Neural cell (in vitro differentiated cells): ENCODE measurements around the gene POMGNT2. TPM values are rescaled to one million over a fixed set of nuclear protein-coding genes. Genes with fewer than 3 reads are reported as not detected.

ENCODE experiments used
- H2AFZ ChIP-seq: fragments of 200-600, 300-800 bp; sonication (generic), shearing (Covaris generic); 2 replicates; pipeline ENCODE4 v1.6.0; 2014; ENCODE audit warnings: low read depth, mild to moderate bottlenecking, antibody characterized with exemption, low read length, moderate library complexity
- H3F3A ChIP-seq: fragments of 200-600 bp; shearing (Covaris generic); 2 replicates; pipeline ENCODE4 v1.6.1; 2016; ENCODE audit warnings: mild to moderate bottlenecking, moderate library complexity, mixed read lengths, antibody characterized with exemption, low read length; ENCODE audit not compliant: insufficient read depth, poor library complexity, severe bottlenecking
- H3K27ac ChIP-seq: fragments of 200-600, 300-800 bp; sonication (generic), shearing (Covaris generic); 2 replicates; pipeline ENCODE4 v1.5.1; 2014; ENCODE audit warnings: mild to moderate bottlenecking, low read length, moderate library complexity
- H3K27me3 ChIP-seq: fragments of 300-800, 200-600 bp; sonication (generic), shearing (Covaris generic); 2 replicates; pipeline ENCODE4 v1.6.0; 2014; ENCODE audit warnings: mild to moderate bottlenecking, low read depth, low read length, moderate library complexity; ENCODE audit not compliant: insufficient read depth
- H3K36me3 ChIP-seq: fragments of 300-800, 200-600 bp; sonication (generic), shearing (Covaris generic); 2 replicates; pipeline ENCODE4 v1.5.1; 2014; ENCODE audit warnings: mild to moderate bottlenecking, antibody characterized with exemption, low read length, moderate library complexity; ENCODE audit not compliant: insufficient read depth
- H3K4me2 ChIP-seq: fragments of 300-800, 200-600 bp; sonication (generic), shearing (Covaris generic); 2 replicates; pipeline ENCODE4 v1.6.0; 2014; ENCODE audit warnings: mild to moderate bottlenecking, low read length
- H3K4me3 ChIP-seq: fragments of 300-800, 200-600 bp; sonication (generic), shearing (Covaris generic); 2 replicates; pipeline ENCODE4 v1.5.1; 2014; ENCODE audit warnings: mild to moderate bottlenecking, low read length, moderate library complexity
- H3K79me2 ChIP-seq: fragments of 200-600 bp; shearing (Covaris generic); replicated peaks from 2 replicates; pipeline ENCODE4 v1.6.0; 2014; ENCODE audit warnings: mild to moderate bottlenecking, low read length, moderate library complexity; ENCODE audit not compliant: insufficient read depth
- H3K9ac ChIP-seq: fragments of 300-800, 200-600 bp; sonication (generic), shearing (Covaris generic); 2 replicates; pipeline ENCODE4 v1.6.1; 2016; ENCODE audit warnings: mild to moderate bottlenecking, low read length, mixed read lengths
- H3K9me2 ChIP-seq: fragments of 200-600 bp; shearing (Covaris generic); 2 replicates; pipeline ENCODE4 v1.6.1; 2016; ENCODE audit warnings: mild to moderate bottlenecking, low read length, mixed read lengths; ENCODE audit not compliant: insufficient read depth
- H3K9me3 ChIP-seq: fragments of 200-600, 300-800 bp; sonication (generic), shearing (Covaris generic); 2 replicates; pipeline ENCODE4 v1.6.1; 2016; ENCODE audit warnings: mild to moderate bottlenecking, mixed run types, low read length, moderate library complexity, mixed read lengths
- H4K20me1 ChIP-seq: fragments of 200-600 bp; shearing (Covaris generic); 2 replicates; pipeline ENCODE4 v1.6.1; 2016; ENCODE audit warnings: mild to moderate bottlenecking, mixed run types; ENCODE audit not compliant: insufficient read depth
- CTCF ChIP-seq: fragments of 450-650 bp; IDR thresholded peaks from 2 replicates; pipeline ENCODE4 v1.5.1; 2014; ENCODE audit warnings: antibody characterized with exemption, mild to moderate bottlenecking, moderate library complexity; ENCODE audit not compliant: poor library complexity, severe bottlenecking
- EP300 ChIP-seq: fragments of 450-650 bp; conservative IDR thresholded peaks from 2 replicates; pipeline ENCODE4 v1.6.1; 2014; ENCODE audit warnings: antibody characterized with exemption, mild to moderate bottlenecking, moderate library complexity; ENCODE audit not compliant: poor library complexity, severe bottlenecking
- EZH2 ChIP-seq: fragments of 200-600, 300-800 bp; shearing (Covaris generic), sonication (generic); IDR thresholded peaks from 2 replicates; pipeline ENCODE4 v1.6.1; 2014; ENCODE audit warnings: antibody characterized with exemption, low read length, borderline replicate concordance, mild to moderate bottlenecking; ENCODE audit not compliant: insufficient read depth, poor library complexity, severe bottlenecking
- MXI1 ChIP-seq: fragments of 450-650 bp; conservative IDR thresholded peaks from 2 replicates; pipeline ENCODE4 v1.6.1; 2014; ENCODE audit warnings: antibody characterized with exemption, mild to moderate bottlenecking; ENCODE audit not compliant: poor library complexity, severe bottlenecking
- POLR2AphosphoS5 ChIP-seq: IDR thresholded peaks from 2 replicates; pipeline ENCODE4 v1.6.1; 2012
- RAD21 ChIP-seq: fragments of 450-650 bp; conservative IDR thresholded peaks from 2 replicates; pipeline ENCODE4 v1.6.1; 2014; ENCODE audit warnings: antibody characterized with exemption, mild to moderate bottlenecking, moderate library complexity
- REST ChIP-seq: IDR thresholded peaks from 2 replicates; pipeline ENCODE4 v1.6.1; 2012; ENCODE audit warnings: borderline replicate concordance
- SMC3 ChIP-seq: fragments of 450-650 bp; conservative IDR thresholded peaks from 2 replicates; pipeline ENCODE4 v1.6.1; 2014; ENCODE audit warnings: antibody characterized with exemption, mild to moderate bottlenecking, moderate library complexity; ENCODE audit not compliant: poor library complexity
- TAF1 ChIP-seq: IDR thresholded peaks from 2 replicates; pipeline ENCODE4 v1.6.1; 2012; ENCODE audit warnings: low read depth
- polyA plus RNA-seq: library from polyadenylated mRNA; depleted of rRNA; stranded (reverse); fragments of >200 nt; gene quantifications from 2 replicates; pipeline ENCODE4 v1.2.3, GENCODE V29; 2014

POMGNT2 gene
- polyA plus RNA-seq, 1 donor from 2014 or later, result 25.7 TPM

- H3K27ac ChIP-seq, result no peak overlapping the region
- H3K9me2 ChIP-seq, result no peaks in the 10 kb centered on the region
- no peak overlapping the region for H3K9ac ChIP-seq
- H3K27me3 ChIP-seq, result no peaks in the 10 kb centered on the region
- TF ChIP-seq EZH2 (no peak), REST (no peak), MXI1 (no peak), TAF1 (no peak), RAD21 (no peak), CTCF (no peak), POLR2AphosphoS5 (no peak), SMC3 (no peak), EP300 (no peak)
- H3K36me3 ChIP-seq, result no peaks in the 10 kb centered on the region
- H3K4me2 ChIP-seq, result no peak overlapping the region
- no peak overlapping the region for H2AFZ ChIP-seq
- H4K20me1 ChIP-seq, result no peaks in the 10 kb centered on the region
- H3K4me3 ChIP-seq, result no peak overlapping the region
- H3F3A ChIP-seq, result no peaks in the 10 kb centered on the region
- H3K9me3 ChIP-seq, result no peaks in the 10 kb centered on the region
- no peaks in the 10 kb centered on the region for H3K79me2 ChIP-seq
Measured at GRCh38 chr3:43094851-43095250, 11.0 kb downstream of the POMGNT2 start.

GRCh38 chr3:43094381-43094780 is 11.5 kb downstream of the POMGNT2 start:
- H3K9me2 ChIP-seq, result no peaks in the 10 kb centered on the region
- H3K4me3 ChIP-seq, result no peak overlapping the region
- no peaks in the 10 kb centered on the region for H3K79me2 ChIP-seq
- H3F3A ChIP-seq, result no peaks in the 10 kb centered on the region
- H3K36me3 ChIP-seq, result no peaks in the 10 kb centered on the region
- H2AFZ ChIP-seq, result no peak overlapping the region
- no peak overlapping the region for H3K9ac ChIP-seq
- no peaks in the 10 kb centered on the region for H3K9me3 ChIP-seq
- no peak overlapping the region for H3K4me2 ChIP-seq
- TF ChIP-seq MXI1, result no peak
- no peak for TF ChIP-seq EZH2
- no peak for TF ChIP-seq REST
- no peak for TF ChIP-seq CTCF
- TF ChIP-seq EP300, result no peak
- no peak for TF ChIP-seq SMC3
- TF ChIP-seq RAD21, result no peak
- no peak for TF ChIP-seq TAF1
- no peak for TF ChIP-seq POLR2AphosphoS5
- no peak overlapping the region for H3K27ac ChIP-seq
- no peaks in the 10 kb centered on the region for H3K27me3 ChIP-seq
- H4K20me1 ChIP-seq, result no peaks in the 10 kb centered on the region
